ENCODE data around the gene UCMA. TPM values are rescaled to one million over a fixed set of nuclear protein-coding genes. Genes with fewer than 3 reads are reported as not detected.
"Not testable (repeated sequence)": the region's sequence is repeated elsewhere in the genome, so short reads cannot be mapped to it uniquely, and the experiment has no call there.

UCMA gene
- total and polyA plus RNA-seq, 10 of the 15 experiments (the other 5 are each of a cell fraction or from before 2014, with no cell fraction given): 0.15 TPM; not detected in 9

DNA sequence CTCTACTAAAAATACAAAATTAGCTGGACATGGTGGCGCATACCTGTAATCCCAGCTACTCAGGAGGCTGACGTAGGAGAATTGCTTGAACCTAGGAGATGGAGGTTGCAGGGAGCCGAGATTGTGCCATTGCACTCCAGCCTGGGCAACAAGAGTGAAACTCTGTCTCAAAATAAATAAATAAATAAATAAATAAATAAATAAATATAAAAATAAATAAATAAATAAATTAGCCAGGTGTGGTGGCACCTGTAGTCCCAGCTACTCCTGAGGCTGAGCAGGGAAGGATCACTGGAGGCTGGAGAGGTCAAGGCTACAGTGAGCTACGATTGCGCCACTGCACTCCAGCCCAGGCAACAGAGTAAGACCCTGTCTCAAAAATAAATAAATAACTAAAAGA lies 8.1 kb upstream of the UCMA start:
- RAD21 ChIA-PET (ENCODE audit: unreplicated experiment); SMC1A ChIA-PET (ENCODE audit: uncharacterized antibody, unreplicated experiment); in situ Hi-C loops (cut with MboI); H2AFZ ChIP-seq (ENCODE audit: control insufficient read depth, low read depth, low read length); H3K4me2 ChIP-seq (ENCODE audit: control insufficient read depth, insufficient read depth); H3K9ac ChIP-seq (ENCODE audit: control insufficient read depth, insufficient read depth, low read length); H3K9me3 ChIP-seq (replicated peaks; ENCODE audit: control insufficient read depth, insufficient read depth, low read length); H3K36me3 ChIP-seq (ENCODE audit: control insufficient read depth in 2 of 2, insufficient read depth in 2 of 2, low read length in 1 of 2); H3K27me3 ChIP-seq (replicated peaks in 1 of 2; ENCODE audit: control insufficient read depth in 2 of 2, insufficient read depth in 2 of 2, low read length in 1 of 2); CTCF ChIA-PET; intact Hi-C loops (cut with micrococcal nuclease; ENCODE audit: unreplicated experiment); DNase-seq (ENCODE audit: low read depth, low spot score); H3K79me2 ChIP-seq (ENCODE audit: control insufficient read depth, insufficient read depth, low read length); ATAC-seq; H3K27ac ChIP-seq (ENCODE audit: control insufficient read depth, insufficient read depth); BruUV-seq (replicated peaks); H3K4me3 ChIP-seq; H4K20me1 ChIP-seq (ENCODE audit: control insufficient read depth, insufficient read depth); POLR2A ChIA-PET; FAIRE-seq; H3K4me1 ChIP-seq (ENCODE audit: control insufficient read depth, insufficient read depth, low read length): not testable (repeated sequence)
- 61% methylated on average over 5 of the region's 5 CpGs for WGBS (ENCODE audit: insufficient coverage, insufficient replicate concordance, low lambda C conversion rate, missing lambda C conversion rate)

DNA sequence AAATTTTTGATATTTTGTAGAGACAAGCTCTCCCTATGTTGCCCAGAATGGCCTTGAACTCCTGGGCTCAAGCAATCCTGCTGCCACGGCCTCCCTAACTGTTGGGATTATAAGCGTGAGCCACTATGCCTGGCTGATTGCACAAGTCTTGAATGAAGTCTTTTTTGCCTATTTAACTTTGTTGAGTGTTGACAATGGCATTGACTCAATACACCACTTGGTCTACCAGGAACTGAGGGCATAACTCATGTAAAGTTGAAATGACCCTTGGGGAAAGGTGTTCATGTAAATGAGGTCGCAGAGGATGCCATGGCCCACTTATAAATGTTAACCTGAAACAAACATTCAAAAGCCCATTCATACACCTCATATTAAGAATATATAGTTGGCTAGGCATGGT lies 7.4 kb upstream of the UCMA start:
- TF ChIP-seq RCOR1 (conservative IDR thresholded peaks at IDR 0.05; ENCODE audit: low read depth, low read length) (no peak), ZNF217 (IDR thresholded peaks at IDR 0.05) (no peak), KAT2A (conservative IDR thresholded peaks at IDR 0.05; ENCODE audit: control insufficient read depth, low read depth, low read length) (no peak), GABPA (IDR thresholded peaks at IDR 0.05; ENCODE audit: low read depth) (no peak), YY1 (IDR thresholded peaks at IDR 0.05; ENCODE audit: low read depth, low read length) (no peak), SP1 (IDR thresholded peaks at IDR 0.05; ENCODE audit: low read depth, low read length) (no peak)
- TF ChIP-seq, protein P1, sequence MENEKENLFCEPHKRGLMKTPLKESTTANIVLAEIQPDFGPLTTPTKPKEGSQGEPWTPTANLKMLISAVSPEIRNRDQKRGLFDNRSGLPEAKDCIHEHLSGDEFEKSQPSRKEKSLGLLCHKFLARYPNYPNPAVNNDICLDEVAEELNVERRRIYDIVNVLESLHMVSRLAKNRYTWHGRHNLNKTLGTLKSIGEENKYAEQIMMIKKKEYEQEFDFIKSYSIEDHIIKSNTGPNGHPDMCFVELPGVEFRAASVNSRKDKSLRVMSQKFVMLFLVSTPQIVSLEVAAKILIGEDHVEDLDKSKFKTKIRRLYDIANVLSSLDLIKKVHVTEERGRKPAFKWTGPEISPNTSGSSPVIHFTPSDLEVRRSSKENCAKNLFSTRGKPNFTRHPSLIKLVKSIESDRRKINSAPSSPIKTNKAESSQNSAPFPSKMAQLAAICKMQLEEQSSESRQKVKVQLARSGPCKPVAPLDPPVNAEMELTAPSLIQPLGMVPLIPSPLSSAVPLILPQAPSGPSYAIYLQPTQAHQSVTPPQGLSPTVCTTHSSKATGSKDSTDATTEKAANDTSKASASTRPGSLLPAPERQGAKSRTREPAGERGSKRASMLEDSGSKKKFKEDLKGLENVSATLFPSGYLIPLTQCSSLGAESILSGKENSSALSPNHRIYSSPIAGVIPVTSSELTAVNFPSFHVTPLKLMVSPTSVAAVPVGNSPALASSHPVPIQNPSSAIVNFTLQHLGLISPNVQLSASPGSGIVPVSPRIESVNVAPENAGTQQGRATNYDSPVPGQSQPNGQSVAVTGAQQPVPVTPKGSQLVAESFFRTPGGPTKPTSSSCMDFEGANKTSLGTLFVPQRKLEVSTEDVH (IDR thresholded peaks at IDR 0.05; ENCODE audit: low read depth, partially characterized antibody): no peak
- TF ChIP-seq, protein P2, sequence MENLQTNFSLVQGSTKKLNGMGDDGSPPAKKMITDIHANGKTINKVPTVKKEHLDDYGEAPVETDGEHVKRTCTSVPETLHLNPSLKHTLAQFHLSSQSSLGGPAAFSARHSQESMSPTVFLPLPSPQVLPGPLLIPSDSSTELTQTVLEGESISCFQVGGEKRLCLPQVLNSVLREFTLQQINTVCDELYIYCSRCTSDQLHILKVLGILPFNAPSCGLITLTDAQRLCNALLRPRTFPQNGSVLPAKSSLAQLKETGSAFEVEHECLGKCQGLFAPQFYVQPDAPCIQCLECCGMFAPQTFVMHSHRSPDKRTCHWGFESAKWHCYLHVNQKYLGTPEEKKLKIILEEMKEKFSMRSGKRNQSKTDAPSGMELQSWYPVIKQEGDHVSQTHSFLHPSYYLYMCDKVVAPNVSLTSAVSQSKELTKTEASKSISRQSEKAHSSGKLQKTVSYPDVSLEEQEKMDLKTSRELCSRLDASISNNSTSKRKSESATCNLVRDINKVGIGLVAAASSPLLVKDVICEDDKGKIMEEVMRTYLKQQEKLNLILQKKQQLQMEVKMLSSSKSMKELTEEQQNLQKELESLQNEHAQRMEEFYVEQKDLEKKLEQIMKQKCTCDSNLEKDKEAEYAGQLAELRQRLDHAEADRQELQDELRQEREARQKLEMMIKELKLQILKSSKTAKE (IDR thresholded peaks at IDR 0.05; ENCODE audit: low read depth, poor library complexity, severe bottlenecking): no peak
- TF ChIP-seq, protein P3, sequence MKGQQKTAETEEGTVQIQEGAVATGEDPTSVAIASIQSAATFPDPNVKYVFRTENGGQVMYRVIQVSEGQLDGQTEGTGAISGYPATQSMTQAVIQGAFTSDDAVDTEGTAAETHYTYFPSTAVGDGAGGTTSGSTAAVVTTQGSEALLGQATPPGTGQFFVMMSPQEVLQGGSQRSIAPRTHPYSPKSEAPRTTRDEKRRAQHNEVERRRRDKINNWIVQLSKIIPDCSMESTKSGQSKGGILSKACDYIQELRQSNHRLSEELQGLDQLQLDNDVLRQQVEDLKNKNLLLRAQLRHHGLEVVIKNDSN (IDR thresholded peaks at IDR 0.05; ENCODE audit: borderline replicate concordance, extremely low read length, insufficient read depth, low read depth, low read length): no peak
- Histone ChIP-seq H3K4me3 (no peak overlapping the region), H3K9me3 (replicated peaks; ENCODE audit: control insufficient read depth, insufficient read depth, low read length) (no peaks in the 10 kb centered on the region), H3K27ac (ENCODE audit: control insufficient read depth, insufficient read depth) (no peak overlapping the region), H4K20me1 (ENCODE audit: control insufficient read depth, insufficient read depth) (no peaks in the 10 kb centered on the region), H3K4me2 (ENCODE audit: control insufficient read depth, insufficient read depth) (no peak overlapping the region), H3K4me1 (ENCODE audit: control insufficient read depth, insufficient read depth, low read length) (no peaks in the 10 kb centered on the region), H3K27me3 (replicated peaks in 1 of 2; ENCODE audit: control insufficient read depth in 2 of 2, insufficient read depth in 2 of 2, low read length in 1 of 2) (no peaks in the 10 kb centered on the region), H3K79me2 (ENCODE audit: control insufficient read depth, insufficient read depth, low read length) (no peaks in the 10 kb centered on the region), H2AFZ (ENCODE audit: control insufficient read depth, low read depth, low read length) (no peak overlapping the region), H3K9ac (ENCODE audit: control insufficient read depth, insufficient read depth, low read length) (no peak overlapping the region), H3K36me3 (ENCODE audit: control insufficient read depth in 2 of 2, insufficient read depth in 2 of 2, low read length in 1 of 2) (no peaks in the 10 kb centered on the region)
- no peak for ATAC-seq
- CTCF ChIA-PET: interaction anchor here (0.9 kb wide), 1 partner anchor 30 kb away, joined by 3 read pairs; no protein-coding TSS in a partner anchor
- intact Hi-C loops (cut with micrococcal nuclease; ENCODE audit: unreplicated experiment): no loop called here
- DNase-seq (ENCODE audit: low read depth, low spot score): no peak
- SMC1A ChIA-PET (ENCODE audit: uncharacterized antibody, unreplicated experiment): interaction anchor here (1.1 kb wide), 1 partner anchor 12 kb away, joined by 3 read pairs; no protein-coding TSS in a partner anchor
- in situ Hi-C loops (cut with MboI): no loop called here
- POLR2A ChIA-PET: no interaction called here
- RAD21 ChIA-PET (ENCODE audit: unreplicated experiment): no interaction called here
- FAIRE-seq: no peak
- 0% methylated on average over 3 of the region's 3 CpGs for WGBS (ENCODE audit: insufficient coverage, insufficient replicate concordance, low lambda C conversion rate, missing lambda C conversion rate)
- BruUV-seq (replicated peaks): no TSS peak
